Thoracic aorta (tissue), 2 donors: Measurements from ENCODE around the gene HAND1. TPM values are rescaled to one million over a fixed set of nuclear protein-coding genes. Genes with fewer than 3 reads are reported as not detected.

Experiments used
- ATAC-seq: fragments of 150-250 bp; one replicate; pipeline ENCODE4 v1.8.0; 2017; ENCODE audit warnings: low read depth; ENCODE audit not compliant: insufficient number of reproducible peaks, low FRiP score
- DNase-seq: peaks from one replicate; pipeline ENCODE4 v3.0.0-alpha.2; 2020; ENCODE audit warnings: low spot score
- H3K27ac ChIP-seq, 2 donors: fragments of 200-600 bp; sonication (generic); 1 replicate in 1 of 2; 2 replicates in 1 of 2; pipeline ENCODE4 v1.5.1; 2016; ENCODE audit warnings: mild to moderate bottlenecking in 2 of 2, moderate library complexity in 2 of 2
- H3K27me3 ChIP-seq: fragments of 200-600 bp; sonication (generic); replicated peaks from 2 replicates; pipeline ENCODE4 v1.6.0; 2016; ENCODE audit warnings: mild to moderate bottlenecking; ENCODE audit not compliant: insufficient read depth
- H3K36me3 ChIP-seq: fragments of 200-600 bp; sonication (generic); one replicate; pipeline ENCODE4 v1.5.1; 2016
- H3K4me1 ChIP-seq, 2 donors: fragments of 200-600 bp; sonication (generic); 1 replicate in 1 of 2; 2 replicates in 1 of 2; pipeline versions ENCODE4 v1.5.1 to v1.6.0; 2016; ENCODE audit warnings: low read depth in 2 of 2, mild to moderate bottlenecking in 1 of 2; ENCODE audit not compliant: control insufficient read depth in 1 of 2
- H3K4me3 ChIP-seq: fragments of 200-600 bp; sonication (generic); 2 replicates; pipeline ENCODE4 v1.5.1; 2016; ENCODE audit warnings: mild to moderate bottlenecking
- H3K9me3 ChIP-seq: fragments of 200-600 bp; sonication (generic); 2 replicates; pipeline ENCODE4 v1.5.1; 2016
- total RNA-seq, 2 donors: library from RNA; depleted of rRNA; stranded (reverse); fragments of >200 nt; gene quantifications; one replicate each; pipeline versions ENCODE4 v1.1.0 to v1.2.3, GENCODE V29; 2016
- TF ChIP-seq, protein P1 (sequence below): fragments of 200-600 bp; sonication (generic); IDR thresholded peaks from one replicate; pipeline ENCODE4 v1.5.1; 2019; ENCODE audit warnings: antibody characterized with exemption

Gene HAND1
- total RNA-seq, 2 donors from 2014 or later = not detected

DNA sequence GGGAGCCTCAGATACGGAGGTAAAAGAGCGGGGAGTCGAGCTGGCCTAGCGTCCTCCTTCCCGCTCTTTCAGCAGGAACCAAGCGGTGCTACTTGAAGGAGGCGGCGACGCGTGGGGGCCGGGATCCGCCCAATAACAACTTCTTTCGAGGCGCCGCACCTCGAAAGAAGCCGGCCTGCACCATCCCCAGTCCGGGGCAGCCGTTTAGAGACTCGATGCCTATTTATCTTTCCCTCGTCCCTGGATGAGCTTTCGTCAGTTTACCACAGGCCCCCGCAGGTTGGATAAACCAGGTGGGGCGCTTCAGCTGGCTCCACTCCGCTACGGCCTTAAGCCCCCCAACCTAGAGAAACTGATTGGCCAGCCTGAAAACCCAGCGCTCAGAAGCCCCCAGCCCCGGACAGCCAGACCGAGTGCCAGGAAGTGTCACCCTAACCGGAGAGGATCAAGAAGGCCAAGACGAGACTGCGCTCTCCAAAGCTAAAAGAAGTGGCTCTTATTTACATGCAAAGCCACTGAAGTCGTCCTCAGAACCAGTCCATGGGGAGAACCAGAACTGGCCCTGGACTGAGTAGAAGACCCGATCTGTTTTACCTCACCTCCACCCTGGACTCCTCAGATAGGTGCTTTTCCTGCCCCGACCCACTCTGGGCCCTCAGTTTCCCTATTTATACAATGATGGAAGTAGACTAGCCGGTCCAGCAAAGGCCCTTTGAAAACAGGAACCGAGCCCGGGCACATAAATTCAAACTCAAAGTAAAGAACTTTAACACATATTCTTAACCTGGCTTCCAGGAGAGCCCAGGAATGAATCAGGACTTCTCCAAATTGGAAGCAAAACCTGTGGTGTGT is 1.4 kb downstream of the HAND1 start:
- Histone ChIP-seq H3K4me3 (peak overlapping the region; percentile 68), H3K36me3 (no peaks in the 10 kb centered on the region), H3K9me3 (no peaks in the 10 kb centered on the region), H3K27me3 (peaks cover 86% of the 10 kb centered on the region), H3K4me1 (peaks cover 45 to 63% of the 10 kb centered on the region in 2 donors), H3K27ac (no peak overlapping the region)
- ATAC-seq (no peak), DNase-seq (no peak)
- TF ChIP-seq, protein P1, sequence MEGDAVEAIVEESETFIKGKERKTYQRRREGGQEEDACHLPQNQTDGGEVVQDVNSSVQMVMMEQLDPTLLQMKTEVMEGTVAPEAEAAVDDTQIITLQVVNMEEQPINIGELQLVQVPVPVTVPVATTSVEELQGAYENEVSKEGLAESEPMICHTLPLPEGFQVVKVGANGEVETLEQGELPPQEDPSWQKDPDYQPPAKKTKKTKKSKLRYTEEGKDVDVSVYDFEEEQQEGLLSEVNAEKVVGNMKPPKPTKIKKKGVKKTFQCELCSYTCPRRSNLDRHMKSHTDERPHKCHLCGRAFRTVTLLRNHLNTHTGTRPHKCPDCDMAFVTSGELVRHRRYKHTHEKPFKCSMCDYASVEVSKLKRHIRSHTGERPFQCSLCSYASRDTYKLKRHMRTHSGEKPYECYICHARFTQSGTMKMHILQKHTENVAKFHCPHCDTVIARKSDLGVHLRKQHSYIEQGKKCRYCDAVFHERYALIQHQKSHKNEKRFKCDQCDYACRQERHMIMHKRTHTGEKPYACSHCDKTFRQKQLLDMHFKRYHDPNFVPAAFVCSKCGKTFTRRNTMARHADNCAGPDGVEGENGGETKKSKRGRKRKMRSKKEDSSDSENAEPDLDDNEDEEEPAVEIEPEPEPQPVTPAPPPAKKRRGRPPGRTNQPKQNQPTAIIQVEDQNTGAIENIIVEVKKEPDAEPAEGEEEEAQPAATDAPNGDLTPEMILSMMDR = no peak

GRCh38 chr5:154475591-154476353 is 2.3 kb downstream of the HAND1 start:
- no peaks in the 10 kb centered on the region for H3K36me3 ChIP-seq
- ATAC-seq (no peak), DNase-seq (no peak)
- H3K27ac ChIP-seq = no peak overlapping the region
- peaks cover 78% of the 10 kb centered on the region for H3K27me3 ChIP-seq
- peak overlapping the region; percentile 18 for H3K4me3 ChIP-seq
- H3K9me3 ChIP-seq = no peaks in the 10 kb centered on the region
- peaks cover 45 to 63% of the 10 kb centered on the region in 2 donors for H3K4me1 ChIP-seq
- TF ChIP-seq, protein P1 = no peak

DNA sequence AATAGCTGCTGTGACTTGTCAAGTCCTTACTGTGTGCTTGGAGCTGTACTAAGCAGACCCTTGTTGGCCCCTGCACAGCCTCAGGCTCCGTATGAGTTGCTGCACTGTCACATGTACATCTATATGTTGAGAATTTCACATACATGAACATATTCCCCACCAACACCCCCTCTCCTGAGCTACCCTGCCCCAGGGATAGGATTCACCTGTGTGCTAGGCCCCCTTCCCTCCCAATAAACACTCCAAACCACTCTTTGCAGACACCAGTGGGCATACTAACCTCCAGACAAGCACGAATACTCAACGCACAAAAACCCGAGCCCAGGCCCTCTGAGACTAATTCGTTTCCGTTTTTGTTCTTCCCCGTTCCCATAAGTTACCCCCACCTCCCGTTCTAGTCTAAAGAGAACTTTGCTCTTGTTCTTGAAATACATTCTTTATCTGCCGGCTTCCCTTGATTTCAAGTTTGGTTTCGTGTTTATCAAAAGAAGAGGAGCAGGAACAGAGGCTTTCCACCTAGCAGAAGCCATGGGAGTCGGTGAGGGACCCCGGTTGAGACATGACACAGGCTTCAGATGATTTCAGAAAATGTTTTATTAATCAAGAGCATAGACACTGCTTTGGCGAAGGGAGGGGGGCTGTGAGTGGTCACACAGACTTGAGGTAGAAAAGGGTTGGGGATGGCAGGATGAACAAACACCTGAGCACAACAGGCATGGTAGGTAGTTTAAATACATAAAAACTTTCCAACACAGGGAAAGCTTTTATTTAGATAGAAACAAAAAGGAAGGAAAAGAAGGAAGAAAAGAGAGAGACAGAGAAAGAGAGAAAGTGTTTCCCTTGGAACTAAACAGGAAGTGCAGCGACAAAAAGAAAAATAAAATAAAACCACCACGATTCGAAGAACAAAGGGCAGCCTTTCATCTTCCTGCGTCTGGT is 3.4 kb downstream of the HAND1 start:
- no peak for DNase-seq
- H3K27ac ChIP-seq = no peak overlapping the region

GRCh38 chr5:154473581-154474283 is 4.3 kb downstream of the HAND1 start:
- peaks cover 43 to 53% of the 10 kb centered on the region in 2 donors for H3K4me1 ChIP-seq
- DNase-seq (no peak), ATAC-seq (no peak)
- no peaks in the 10 kb centered on the region for H3K36me3 ChIP-seq
- no peaks in the 10 kb centered on the region for H3K9me3 ChIP-seq
- TF ChIP-seq, protein P1 = no peak
- peak overlapping the region; percentile 20 for H3K4me3 ChIP-seq
- peaks cover 61% of the 10 kb centered on the region for H3K27me3 ChIP-seq
- H3K27ac ChIP-seq = no peak overlapping the region

More for the DNA sequence above, 3.4 kb downstream of the HAND1 start:
- peaks cover 45 to 62% of the 10 kb centered on the region in 2 donors for H3K4me1 ChIP-seq
- TF ChIP-seq, protein P1 = no peak
- no peaks in the 10 kb centered on the region for H3K36me3 ChIP-seq
- no peak for ATAC-seq
- H3K4me3 ChIP-seq = no peak overlapping the region
- peaks cover 67% of the 10 kb centered on the region for H3K27me3 ChIP-seq
- no peaks in the 10 kb centered on the region for H3K9me3 ChIP-seq
